ENCODE data around the gene ADAM22. TPM values are rescaled to one million over a fixed set of nuclear protein-coding genes. Genes with fewer than 3 reads are reported as not detected.

The ADAM22 gene
- total and polyA plus RNA-seq, 2 donors = 2.9 to 32.5 TPM

GRCh38 chr7:88243345-88243909, 309.4 kb downstream of the ADAM22 start:
- no peak overlapping the region for H3K27ac ChIP-seq (ENCODE audit: low read depth)
- H3K4me3 ChIP-seq (ENCODE audit: low read depth, low read length) = no peak overlapping the region
- 28% methylated on average over 2 of the region's 2 CpGs for WGBS
- no peaks in the 10 kb centered on the region for H3K4me1 ChIP-seq (ENCODE audit: insufficient read depth)
- no peak for DNase-seq (ENCODE audit: extremely low spot score)
- no peaks in the 10 kb centered on the region for H3K36me3 ChIP-seq (ENCODE audit: insufficient read depth)

GRCh38 chr7:88244258-88244657, 310.2 kb downstream of the ADAM22 start:
- no peak overlapping the region for H3K27ac ChIP-seq (ENCODE audit: low read depth)
- 90% methylated on average over 1 of the region's 1 CpG for WGBS
- DNase-seq (ENCODE audit: extremely low spot score) = no peak
- no peaks in the 10 kb centered on the region for H3K36me3 ChIP-seq (ENCODE audit: insufficient read depth)
- no peaks in the 10 kb centered on the region for H3K4me1 ChIP-seq (ENCODE audit: insufficient read depth)
- no peak overlapping the region for H3K4me3 ChIP-seq (ENCODE audit: low read depth, low read length)

Other genes with a start within 250 kb of the ADAM22 start
- gene SLC25A40, start 57.9 kb upstream of the ADAM22 start, total RNA-seq = 40.9 TPM
- gene SLC25A40, start 57.9 kb upstream of the ADAM22 start, polyA plus RNA-seq = 8.6 TPM
- gene DBF4, start 57.8 kb upstream of the ADAM22 start, total RNA-seq = 17.3 TPM
- gene DBF4, start 57.8 kb upstream of the ADAM22 start, polyA plus RNA-seq = 4.5 TPM

Measured in urinary bladder (tissue), 4 donors.